Kidney (tissue), 14 donors: Measurements from ENCODE around the gene LSM14A. TPM values are rescaled to one million over a fixed set of nuclear protein-coding genes. Genes with fewer than 3 reads are reported as not detected.

Experiments
- DNase-seq, 5 donors: peaks; one replicate each; pipeline ENCODE4 v3.0.0-alpha.2; 2013 to 2020
- FAIRE-seq: peaks from 2 replicates; lab custom pipeline; 2012; peaks lifted over from hg19 to GRCh38; lab: Jason Lieb, UNC
- H3K27ac ChIP-seq, 2 donors: one replicate each; pipeline ENCODE4 v1.7.0; 2013; ENCODE audit warnings: low read depth in 2 of 2, low read length in 2 of 2, inconsistent platforms in 1 of 2
- H3K27me3 ChIP-seq: one replicate; pipeline ENCODE4 v1.7.1; 2013; ENCODE audit warnings: low read length, inconsistent platforms; ENCODE audit not compliant: control insufficient read depth, insufficient read depth
- H3K36me3 ChIP-seq, 3 donors: one replicate each; pipeline versions ENCODE4 v1.7.0 to v1.7.1; 2013; ENCODE audit warnings: low read length in 3 of 3, control low read depth in 1 of 3, inconsistent platforms in 1 of 3; ENCODE audit not compliant: insufficient read depth in 3 of 3, control insufficient read depth in 2 of 3
- H3K4me1 ChIP-seq, 3 donors: one replicate each; pipeline versions ENCODE4 v1.7.0 to v1.7.1; 2013; ENCODE audit warnings: low read length in 3 of 3, inconsistent platforms in 1 of 3, low read depth in 1 of 3; ENCODE audit not compliant: control insufficient read depth in 2 of 3, insufficient read depth in 2 of 3
- H3K4me3 ChIP-seq, 3 donors: one replicate each; pipeline versions ENCODE4 v1.7.0 to v1.8.1; 2013; ENCODE audit warnings: low read length in 3 of 3, control low read depth in 1 of 3, inconsistent platforms in 1 of 3
- H3K9ac ChIP-seq, 3 donors: one replicate each; pipeline versions ENCODE4 v1.7.0 to v1.7.1; 2013; ENCODE audit warnings: low read length in 3 of 3, control low read depth in 1 of 3, inconsistent platforms in 1 of 3
- H3K9me3 ChIP-seq, 3 donors: one replicate each; pipeline versions ENCODE4 v1.7.0 to v1.7.1; 2013; ENCODE audit warnings: low read length in 3 of 3, control low read depth in 1 of 3, inconsistent platforms in 1 of 3; ENCODE audit not compliant: control insufficient read depth in 2 of 3, insufficient read depth in 1 of 3
- intact Hi-C: fragments of 100-400 bp; cut with DNase I; formaldehyde crosslinking; loops from one replicate; pipeline ENCODE4 v1.11.1; 2022
- polyA plus RNA-seq: library from polyadenylated mRNA; stranded (reverse); fragments of 350-450 nt; fragmentation: Illumina TruSeq; extraction: RNeasy Lipid Tissue Mini Kit (QIAGEN cat#74804); gene quantifications from one replicate; pipeline ENCODE4 v1.2.3, GENCODE V29; 2014; ENCODE audit warnings: low read depth, low replicate concordance; ENCODE audit not compliant: insufficient read depth
- total RNA-seq: library from RNA; stranded (reverse); fragmentation: NEBNext Ultra II Directional; extraction: Animal tissue kit (Norgen Biotek cat#: 25700); gene quantifications from one replicate; pipeline ENCODE4 v1.2.1, GENCODE V29; 2021
- TF ChIP-seq, protein P1 (sequence below): IDR thresholded peaks from 3 replicates; pipeline ENCODE4 v1.5.1; 2012; ENCODE audit warnings: mild to moderate bottlenecking, moderate library complexity, borderline replicate concordance; ENCODE audit not compliant: insufficient read depth; ENCODE audit errors: extremely low read depth
- donor health status: control.
- donor health status: control.
- donor health status: control.
- donor health status: control.
- donor health status: control.
- donor health status: DM: yes; HTN: yes; CAD: no.
- donor health status: Normal renal cell carcinoma (clear cell type).

The LSM14A gene
- total and polyA plus RNA-seq, 2 donors from 2014 or later = 49.3 to 114 TPM

DNA sequence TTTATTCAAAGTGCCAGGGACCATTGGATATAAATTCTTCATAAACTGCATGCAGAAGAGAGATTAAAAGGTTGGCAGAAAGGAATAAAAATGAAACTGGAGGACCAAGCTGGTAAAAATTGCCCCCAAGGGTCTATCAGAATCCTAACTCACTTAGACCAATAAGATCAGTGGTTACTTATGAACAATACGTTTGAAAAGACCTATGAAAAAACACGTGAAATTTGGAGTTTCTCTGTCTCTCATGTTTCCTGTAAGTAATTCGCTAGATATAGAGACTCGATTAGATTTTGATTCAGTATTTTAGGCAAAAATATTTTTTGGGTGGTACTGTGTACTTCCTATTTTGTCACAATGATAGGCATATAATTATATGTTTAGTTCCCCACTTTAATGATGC is 104.9 kb downstream of the LSM14A start:
- Histone ChIP-seq H3K36me3 (no peaks in the 10 kb centered on the region), H3K27ac (no peak overlapping the region), H3K4me3 (no peak overlapping the region), H3K4me1 (peaks cover 0 to 4% (median 0%) of the 10 kb centered on the region in 3 donors), H3K27me3 (no peaks in the 10 kb centered on the region), H3K9me3 (no peaks in the 10 kb centered on the region), H3K9ac (no peak overlapping the region)
- no peak for DNase-seq
- intact Hi-C loops = no loop called here
- TF ChIP-seq, protein P1, sequence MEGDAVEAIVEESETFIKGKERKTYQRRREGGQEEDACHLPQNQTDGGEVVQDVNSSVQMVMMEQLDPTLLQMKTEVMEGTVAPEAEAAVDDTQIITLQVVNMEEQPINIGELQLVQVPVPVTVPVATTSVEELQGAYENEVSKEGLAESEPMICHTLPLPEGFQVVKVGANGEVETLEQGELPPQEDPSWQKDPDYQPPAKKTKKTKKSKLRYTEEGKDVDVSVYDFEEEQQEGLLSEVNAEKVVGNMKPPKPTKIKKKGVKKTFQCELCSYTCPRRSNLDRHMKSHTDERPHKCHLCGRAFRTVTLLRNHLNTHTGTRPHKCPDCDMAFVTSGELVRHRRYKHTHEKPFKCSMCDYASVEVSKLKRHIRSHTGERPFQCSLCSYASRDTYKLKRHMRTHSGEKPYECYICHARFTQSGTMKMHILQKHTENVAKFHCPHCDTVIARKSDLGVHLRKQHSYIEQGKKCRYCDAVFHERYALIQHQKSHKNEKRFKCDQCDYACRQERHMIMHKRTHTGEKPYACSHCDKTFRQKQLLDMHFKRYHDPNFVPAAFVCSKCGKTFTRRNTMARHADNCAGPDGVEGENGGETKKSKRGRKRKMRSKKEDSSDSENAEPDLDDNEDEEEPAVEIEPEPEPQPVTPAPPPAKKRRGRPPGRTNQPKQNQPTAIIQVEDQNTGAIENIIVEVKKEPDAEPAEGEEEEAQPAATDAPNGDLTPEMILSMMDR = no peak
- FAIRE-seq = no peak

DNA sequence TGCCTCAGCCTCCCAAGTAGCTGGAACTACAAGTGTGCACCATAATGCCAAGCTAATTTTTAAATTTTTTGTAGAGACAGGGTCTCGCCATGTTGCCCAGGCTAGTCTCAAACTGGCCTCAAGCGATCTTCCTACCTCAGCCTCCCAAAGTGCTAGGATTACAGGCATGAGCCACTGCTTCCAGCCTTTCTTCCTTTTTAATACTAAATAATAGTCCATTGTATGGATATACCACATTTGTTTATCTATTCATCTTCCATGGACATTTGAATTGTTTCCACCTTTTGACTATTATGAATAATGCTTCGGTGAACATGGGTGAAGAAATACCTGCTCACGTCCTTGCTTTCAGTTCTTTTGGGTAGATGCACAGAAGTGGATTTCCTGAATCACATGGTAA is 106.5 kb downstream of the LSM14A start:
- H3K9ac ChIP-seq = no peak overlapping the region
- no peak for FAIRE-seq
- H3K36me3 ChIP-seq = no peaks in the 10 kb centered on the region
- TF ChIP-seq, protein P1 = no peak
- H3K9me3 ChIP-seq = no peaks in the 10 kb centered on the region
- no peaks in the 10 kb centered on the region for H3K27me3 ChIP-seq
- H3K27ac ChIP-seq = no peak overlapping the region
- no peak overlapping the region for H3K4me3 ChIP-seq
- peaks cover 0 to 6% (median 0%) of the 10 kb centered on the region in 3 donors for H3K4me1 ChIP-seq
- DNase-seq = no peak
- intact Hi-C loops = no loop called here

Other genes with a start within 250 kb of the LSM14A start
- gene GARRE1, start 82.0 kb downstream of the LSM14A start, total RNA-seq = 37.7 TPM
- 5.5 TPM for gene GARRE1, start 82.0 kb downstream of the LSM14A start, polyA plus RNA-seq
- gene GPI, start 192.7 kb downstream of the LSM14A start, total RNA-seq = 257 TPM
- 315 TPM for gene GPI, start 192.7 kb downstream of the LSM14A start, polyA plus RNA-seq
- 6.7 TPM for gene PDCD2L, start 231.9 kb downstream of the LSM14A start, total RNA-seq
- 5.5 TPM for gene PDCD2L, start 231.9 kb downstream of the LSM14A start, polyA plus RNA-seq